OCI-LY1 (cell line): ENCODE data around the gene RAD21L1.

ENCODE experiments used
- H2AFZ ChIP-seq: fragments of 200-600 bp; sonication (generic), shearing (Covaris generic); 2 replicates; pipeline ENCODE4 v1.6.0; 2014; ENCODE audit warnings: antibody characterized with exemption, mild to moderate bottlenecking, low read length
- H3F3A ChIP-seq: fragments of 200-600 bp; sonication (generic), shearing (Covaris generic); 2 replicates; pipeline ENCODE4 v1.6.0; 2014; ENCODE audit warnings: mild to moderate bottlenecking, antibody characterized with exemption, low read length, moderate library complexity; ENCODE audit not compliant: insufficient read depth
- H3K27ac ChIP-seq: fragments of 200-600 bp; sonication (generic); 2 replicates; pipeline ENCODE4 v1.5.1; 2014; ENCODE audit warnings: low read length, mixed run types, mild to moderate bottlenecking, low read depth; ENCODE audit not compliant: poor library complexity, severe bottlenecking
- H3K27me3 ChIP-seq: fragments of 200-600 bp; sonication (generic); 2 replicates; pipeline ENCODE4 v1.6.0; 2014; ENCODE audit warnings: antibody characterized with exemption, mild to moderate bottlenecking, low read length, moderate library complexity; ENCODE audit not compliant: insufficient read depth
- H3K36me3 ChIP-seq: fragments of 200-600 bp; sonication (generic); 2 replicates; pipeline ENCODE4 v1.6.1; 2014; ENCODE audit warnings: mild to moderate bottlenecking, antibody characterized with exemption, low read length, moderate library complexity, mixed read lengths; ENCODE audit not compliant: insufficient read depth
- H3K4me1 ChIP-seq: fragments of 200-600 bp; sonication (generic); 2 replicates; pipeline ENCODE4 v1.5.1; 2014; ENCODE audit warnings: mild to moderate bottlenecking, low read length, moderate library complexity; ENCODE audit not compliant: insufficient read depth, severe bottlenecking
- H3K4me2 ChIP-seq: fragments of 200-600 bp; sonication (generic), shearing (Covaris generic); 2 replicates; pipeline ENCODE4 v1.6.1; 2014; ENCODE audit warnings: low read length
- H3K4me3 ChIP-seq: fragments of 200-600 bp; sonication (generic); 2 replicates; pipeline ENCODE4 v1.5.1; 2014; ENCODE audit warnings: low read length, low read depth, mild to moderate bottlenecking, mixed read lengths; ENCODE audit not compliant: poor library complexity, severe bottlenecking
- H3K79me2 ChIP-seq: fragments of 200-600 bp; shearing (Covaris generic); 2 replicates; pipeline ENCODE4 v1.6.1; 2016; ENCODE audit warnings: mixed run types, low read length, mixed read lengths; ENCODE audit not compliant: insufficient read depth
- H3K9ac ChIP-seq: fragments of 200-600 bp; sonication (generic), shearing (Covaris generic); 2 replicates; pipeline ENCODE4 v1.6.1; 2014; ENCODE audit warnings: mild to moderate bottlenecking, low read length, mixed read lengths
- H3K9me2 ChIP-seq: fragments of 200-600 bp; sonication (generic), shearing (Covaris generic); 2 replicates; pipeline ENCODE4 v1.6.1; 2014; ENCODE audit warnings: low read depth, mild to moderate bottlenecking, low read length, mixed read lengths
- H3K9me3 ChIP-seq: fragments of 200-600 bp; shearing (Covaris generic); 2 replicates; pipeline ENCODE4 v1.6.1; 2014; ENCODE audit warnings: low read length, mixed read lengths
- H4K20me1 ChIP-seq: fragments of 200-600 bp; sonication (generic), shearing (Covaris generic); 2 replicates; pipeline ENCODE4 v1.6.0; 2016; ENCODE audit warnings: mild to moderate bottlenecking, low read length; ENCODE audit not compliant: insufficient read depth
- EZH2 ChIP-seq: fragments of 200-600 bp; sonication (generic), shearing (Covaris generic); IDR thresholded peaks from 2 replicates; pipeline ENCODE4 v1.8.0; 2017; ENCODE audit warnings: borderline replicate concordance, mixed run types, mild to moderate bottlenecking, antibody characterized with exemption, low read length, moderate library complexity, mixed read lengths
- TF ChIP-seq, protein P1 (sequence below): fragments of 200-600 bp; sonication (generic), shearing (Covaris generic); IDR thresholded peaks from 2 replicates; pipeline ENCODE4 v1.5.1; 2017; ENCODE audit warnings: mild to moderate bottlenecking, antibody characterized with exemption, low read length, moderate library complexity, mixed read lengths

The RAD21L1 gene

GRCh38 chr20:1252416-1252815, 26.6 kb downstream of the RAD21L1 start:
- no peak overlapping the region for H3K27ac ChIP-seq
- H3K9ac ChIP-seq: no peak overlapping the region
- no peaks in the 10 kb centered on the region for H4K20me1 ChIP-seq
- no peak for TF ChIP-seq EZH2
- TF ChIP-seq, protein P1, sequence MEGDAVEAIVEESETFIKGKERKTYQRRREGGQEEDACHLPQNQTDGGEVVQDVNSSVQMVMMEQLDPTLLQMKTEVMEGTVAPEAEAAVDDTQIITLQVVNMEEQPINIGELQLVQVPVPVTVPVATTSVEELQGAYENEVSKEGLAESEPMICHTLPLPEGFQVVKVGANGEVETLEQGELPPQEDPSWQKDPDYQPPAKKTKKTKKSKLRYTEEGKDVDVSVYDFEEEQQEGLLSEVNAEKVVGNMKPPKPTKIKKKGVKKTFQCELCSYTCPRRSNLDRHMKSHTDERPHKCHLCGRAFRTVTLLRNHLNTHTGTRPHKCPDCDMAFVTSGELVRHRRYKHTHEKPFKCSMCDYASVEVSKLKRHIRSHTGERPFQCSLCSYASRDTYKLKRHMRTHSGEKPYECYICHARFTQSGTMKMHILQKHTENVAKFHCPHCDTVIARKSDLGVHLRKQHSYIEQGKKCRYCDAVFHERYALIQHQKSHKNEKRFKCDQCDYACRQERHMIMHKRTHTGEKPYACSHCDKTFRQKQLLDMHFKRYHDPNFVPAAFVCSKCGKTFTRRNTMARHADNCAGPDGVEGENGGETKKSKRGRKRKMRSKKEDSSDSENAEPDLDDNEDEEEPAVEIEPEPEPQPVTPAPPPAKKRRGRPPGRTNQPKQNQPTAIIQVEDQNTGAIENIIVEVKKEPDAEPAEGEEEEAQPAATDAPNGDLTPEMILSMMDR: no peak
- H3K79me2 ChIP-seq: no peaks in the 10 kb centered on the region
- no peak overlapping the region for H3K4me3 ChIP-seq
- no peak overlapping the region for H2AFZ ChIP-seq
- no peaks in the 10 kb centered on the region for H3K27me3 ChIP-seq
- no peak overlapping the region for H3K4me2 ChIP-seq
- H3K9me2 ChIP-seq: no peaks in the 10 kb centered on the region
- no peaks in the 10 kb centered on the region for H3F3A ChIP-seq
- no peaks in the 10 kb centered on the region for H3K36me3 ChIP-seq
- H3K4me1 ChIP-seq: no peaks in the 10 kb centered on the region
- no peaks in the 10 kb centered on the region for H3K9me3 ChIP-seq

DNA sequence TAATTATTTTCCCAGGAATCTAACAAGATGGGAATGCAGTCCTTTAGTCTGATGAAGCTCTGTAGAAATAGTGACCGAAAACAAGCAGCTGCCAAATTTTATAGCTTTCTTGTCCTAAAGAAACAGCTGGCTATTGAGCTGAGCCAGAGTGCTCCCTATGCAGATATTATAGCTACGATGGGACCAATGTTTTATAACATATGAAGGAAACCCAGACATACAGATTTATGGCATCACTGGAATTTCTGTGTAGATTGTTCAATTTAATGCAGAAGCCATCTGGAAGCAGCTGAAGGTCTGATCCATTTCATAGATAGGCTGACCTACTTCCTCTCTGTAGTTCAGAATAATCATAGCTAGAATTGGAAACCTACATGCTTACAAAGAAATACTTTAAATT, 28.4 kb downstream of the RAD21L1 start:
- Histone ChIP-seq H3K4me2 (no peak overlapping the region), H3K9ac (no peak overlapping the region), H3K4me3 (no peak overlapping the region), H3K27ac (no peak overlapping the region), H3F3A (no peaks in the 10 kb centered on the region), H3K79me2 (no peaks in the 10 kb centered on the region), H3K36me3 (no peaks in the 10 kb centered on the region), H3K27me3 (no peaks in the 10 kb centered on the region), H3K4me1 (no peaks in the 10 kb centered on the region), H3K9me3 (no peaks in the 10 kb centered on the region), H3K9me2 (no peaks in the 10 kb centered on the region), H4K20me1 (no peaks in the 10 kb centered on the region), H2AFZ (no peak overlapping the region)
- TF ChIP-seq EZH2: no peak
- TF ChIP-seq, protein P1: no peak

- H3K27ac ChIP-seq: no peak overlapping the region
- no peak overlapping the region for H3K4me3 ChIP-seq
- no peaks in the 10 kb centered on the region for H3K4me1 ChIP-seq
- H4K20me1 ChIP-seq: no peaks in the 10 kb centered on the region
- H3K4me2 ChIP-seq: no peak overlapping the region
- no peaks in the 10 kb centered on the region for H3K79me2 ChIP-seq
- H3F3A ChIP-seq: no peaks in the 10 kb centered on the region
- no peaks in the 10 kb centered on the region for H3K27me3 ChIP-seq
- no peak overlapping the region for H3K9ac ChIP-seq
- no peaks in the 10 kb centered on the region for H3K9me3 ChIP-seq
- H3K9me2 ChIP-seq: no peaks in the 10 kb centered on the region
- no peak overlapping the region for H2AFZ ChIP-seq
- no peaks in the 10 kb centered on the region for H3K36me3 ChIP-seq
- no peak for TF ChIP-seq EZH2
- TF ChIP-seq, protein P1: no peak
Measured at GRCh38 chr20:1255675-1256074, 29.8 kb downstream of the RAD21L1 start.
